HCT116 (cell line): ENCODE measurements around the gene DAAM2.

Source experiments
- CEBPB ChIP-seq: IDR thresholded peaks from 2 replicates; pipeline ENCODE4 v1.6.1; 2012; ENCODE audit warnings: low read depth
- ELF1 ChIP-seq: IDR thresholded peaks from 2 replicates; pipeline ENCODE4 v1.6.1; 2012; ENCODE audit warnings: low read depth, borderline replicate concordance
- JUND ChIP-seq: IDR thresholded peaks from 2 replicates; pipeline ENCODE4 v1.6.1; 2012
- POLR2A ChIP-seq: IDR thresholded peaks from 2 replicates; pipeline ENCODE4 v1.7.0; 2011; ENCODE audit warnings: borderline replicate concordance; ENCODE audit not compliant: insufficient read depth, insufficient read length; ENCODE audit errors: extremely low read depth
- POLR2AphosphoS5 ChIP-seq: IDR thresholded peaks from 2 replicates; pipeline ENCODE4 v1.6.1; 2011; ENCODE audit warnings: mild to moderate bottlenecking, low read depth, low read length, moderate library complexity
- SRF ChIP-seq: IDR thresholded peaks from 2 replicates; pipeline ENCODE4 v1.6.1; 2012; ENCODE audit warnings: low read depth
- YY1 ChIP-seq: IDR thresholded peaks from 2 replicates; pipeline ENCODE4 v1.6.1; 2011; ENCODE audit warnings: low read length, low read depth, moderate library complexity, mild to moderate bottlenecking; ENCODE audit not compliant: insufficient replicate concordance; ENCODE audit errors: extremely low read depth
- TF ChIP-seq, protein P1 (sequence below), 3 experiments: fragments of 200-600 bp in 1 of 3; sonication (generic) in 1 of 3; IDR thresholded peaks in 2 of 3; conservative IDR thresholded peaks in 1 of 3; 2 replicates each; pipeline ENCODE4 v1.5.1; 2012 to 2017; ENCODE audit warnings: low read depth in 2 of 3, low read length in 2 of 3, antibody characterized with exemption in 1 of 3, borderline replicate concordance in 1 of 3, control low read depth in 1 of 3, mild to moderate bottlenecking in 1 of 3, mixed read lengths in 1 of 3, mixed run types in 1 of 3, moderate library complexity in 1 of 3; ENCODE audit not compliant: insufficient read depth in 1 of 3
- TF ChIP-seq, protein P2 (sequence below): IDR thresholded peaks from 2 replicates; pipeline ENCODE4 v1.6.1; 2012
- TF ChIP-seq, protein P3 (sequence below): IDR thresholded peaks from 2 replicates; pipeline ENCODE4 v1.6.1; 2012; ENCODE audit warnings: low read depth

DNA sequence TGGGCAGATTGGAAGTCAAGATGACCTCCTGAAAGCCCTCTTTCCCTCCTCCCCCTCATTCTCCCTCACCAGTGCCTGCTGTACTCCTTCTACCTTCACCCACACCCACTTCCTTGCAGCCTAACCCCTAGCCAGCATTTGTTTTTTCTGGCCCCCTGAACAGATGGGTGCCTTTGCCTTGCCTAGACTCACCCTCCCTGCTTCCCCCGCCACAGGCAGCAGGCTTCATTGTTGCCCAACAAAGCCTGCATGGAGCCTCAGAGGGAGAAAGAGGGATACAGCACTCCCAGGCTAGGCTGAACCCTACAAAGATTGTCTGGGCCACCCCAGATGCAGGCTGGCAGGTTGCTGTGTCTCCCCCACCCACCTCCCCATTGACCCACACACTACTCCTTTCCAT is 139.4 kb downstream of the DAAM2 start:
- TF ChIP-seq CEBPB (no peak), POLR2A (no peak), ELF1 (no peak), YY1 (no peak), POLR2AphosphoS5 (no peak), JUND (no peak), SRF (no peak)
- TF ChIP-seq, protein P1, sequence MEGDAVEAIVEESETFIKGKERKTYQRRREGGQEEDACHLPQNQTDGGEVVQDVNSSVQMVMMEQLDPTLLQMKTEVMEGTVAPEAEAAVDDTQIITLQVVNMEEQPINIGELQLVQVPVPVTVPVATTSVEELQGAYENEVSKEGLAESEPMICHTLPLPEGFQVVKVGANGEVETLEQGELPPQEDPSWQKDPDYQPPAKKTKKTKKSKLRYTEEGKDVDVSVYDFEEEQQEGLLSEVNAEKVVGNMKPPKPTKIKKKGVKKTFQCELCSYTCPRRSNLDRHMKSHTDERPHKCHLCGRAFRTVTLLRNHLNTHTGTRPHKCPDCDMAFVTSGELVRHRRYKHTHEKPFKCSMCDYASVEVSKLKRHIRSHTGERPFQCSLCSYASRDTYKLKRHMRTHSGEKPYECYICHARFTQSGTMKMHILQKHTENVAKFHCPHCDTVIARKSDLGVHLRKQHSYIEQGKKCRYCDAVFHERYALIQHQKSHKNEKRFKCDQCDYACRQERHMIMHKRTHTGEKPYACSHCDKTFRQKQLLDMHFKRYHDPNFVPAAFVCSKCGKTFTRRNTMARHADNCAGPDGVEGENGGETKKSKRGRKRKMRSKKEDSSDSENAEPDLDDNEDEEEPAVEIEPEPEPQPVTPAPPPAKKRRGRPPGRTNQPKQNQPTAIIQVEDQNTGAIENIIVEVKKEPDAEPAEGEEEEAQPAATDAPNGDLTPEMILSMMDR (IDR thresholded peaks at IDR 0.05 in 2 of 3, conservative IDR thresholded peaks at IDR 0.05 in 1 of 3; ENCODE audit: borderline replicate concordance in 1 of 3, insufficient read depth in 1 of 3, low read depth in 2 of 3, low read length in 2 of 3) = no peak
- TF ChIP-seq, protein P2, sequence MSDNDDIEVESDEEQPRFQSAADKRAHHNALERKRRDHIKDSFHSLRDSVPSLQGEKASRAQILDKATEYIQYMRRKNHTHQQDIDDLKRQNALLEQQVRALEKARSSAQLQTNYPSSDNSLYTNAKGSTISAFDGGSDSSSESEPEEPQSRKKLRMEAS = no peak
- TF ChIP-seq, protein P3, sequence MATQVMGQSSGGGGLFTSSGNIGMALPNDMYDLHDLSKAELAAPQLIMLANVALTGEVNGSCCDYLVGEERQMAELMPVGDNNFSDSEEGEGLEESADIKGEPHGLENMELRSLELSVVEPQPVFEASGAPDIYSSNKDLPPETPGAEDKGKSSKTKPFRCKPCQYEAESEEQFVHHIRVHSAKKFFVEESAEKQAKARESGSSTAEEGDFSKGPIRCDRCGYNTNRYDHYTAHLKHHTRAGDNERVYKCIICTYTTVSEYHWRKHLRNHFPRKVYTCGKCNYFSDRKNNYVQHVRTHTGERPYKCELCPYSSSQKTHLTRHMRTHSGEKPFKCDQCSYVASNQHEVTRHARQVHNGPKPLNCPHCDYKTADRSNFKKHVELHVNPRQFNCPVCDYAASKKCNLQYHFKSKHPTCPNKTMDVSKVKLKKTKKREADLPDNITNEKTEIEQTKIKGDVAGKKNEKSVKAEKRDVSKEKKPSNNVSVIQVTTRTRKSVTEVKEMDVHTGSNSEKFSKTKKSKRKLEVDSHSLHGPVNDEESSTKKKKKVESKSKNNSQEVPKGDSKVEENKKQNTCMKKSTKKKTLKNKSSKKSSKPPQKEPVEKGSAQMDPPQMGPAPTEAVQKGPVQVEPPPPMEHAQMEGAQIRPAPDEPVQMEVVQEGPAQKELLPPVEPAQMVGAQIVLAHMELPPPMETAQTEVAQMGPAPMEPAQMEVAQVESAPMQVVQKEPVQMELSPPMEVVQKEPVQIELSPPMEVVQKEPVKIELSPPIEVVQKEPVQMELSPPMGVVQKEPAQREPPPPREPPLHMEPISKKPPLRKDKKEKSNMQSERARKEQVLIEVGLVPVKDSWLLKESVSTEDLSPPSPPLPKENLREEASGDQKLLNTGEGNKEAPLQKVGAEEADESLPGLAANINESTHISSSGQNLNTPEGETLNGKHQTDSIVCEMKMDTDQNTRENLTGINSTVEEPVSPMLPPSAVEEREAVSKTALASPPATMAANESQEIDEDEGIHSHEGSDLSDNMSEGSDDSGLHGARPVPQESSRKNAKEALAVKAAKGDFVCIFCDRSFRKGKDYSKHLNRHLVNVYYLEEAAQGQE = no peak
